ENCODE results near the gene DLG5.

Gene DLG5

GRCh38 chr10:77926566-77927401, at the start of gene DLG5:
DLG5 (minus strand) TSS chr10:77926755; CDS start chr10:77926520, 235 bp downstream.
- peaks cover 7% of the 10 kb centered on the region; the same call in 1 of the 2 replicates for H3K36me3 ChIP-seq (ENCODE audit: insufficient read depth, low read length)
- H3K9ac ChIP-seq (ENCODE audit: low read depth, low read length): peak within 1 kb of the TSS; percentile 93
- H3K9me3 ChIP-seq (ENCODE audit: control insufficient read depth, insufficient read depth, low read length): no peaks in the 10 kb centered on the region
- H3K4me1 ChIP-seq (ENCODE audit: insufficient read depth, low read length): peaks cover 24% of the 10 kb centered on the region

GRCh38 chr10:77975086-77975666, 48.6 kb upstream of the DLG5 start:
- Histone ChIP-seq H3K9me3 (ENCODE audit: control insufficient read depth, insufficient read depth, low read length) (no peaks in the 10 kb centered on the region), H3K9ac (ENCODE audit: low read depth, low read length) (no peak overlapping the region), H3K36me3 (ENCODE audit: insufficient read depth, low read length) (peaks cover 7% of the 10 kb centered on the region), H3K4me1 (ENCODE audit: insufficient read depth, low read length) (peaks cover 14% of the 10 kb centered on the region)

GRCh38 chr10:77974396-77975074, 48.0 kb upstream of the DLG5 start:
- no peak overlapping the region for H3K9ac ChIP-seq (ENCODE audit: low read depth, low read length)
- H3K9me3 ChIP-seq (ENCODE audit: control insufficient read depth, insufficient read depth, low read length): no peaks in the 10 kb centered on the region
- peaks cover 4% of the 10 kb centered on the region; the same call in 1 of the 2 replicates for H3K36me3 ChIP-seq (ENCODE audit: insufficient read depth, low read length)
- H3K4me1 ChIP-seq (ENCODE audit: insufficient read depth, low read length): peaks cover 14% of the 10 kb centered on the region

- Histone ChIP-seq H3K4me1 (ENCODE audit: insufficient read depth, low read length) (peaks cover 14% of the 10 kb centered on the region), H3K9me3 (ENCODE audit: control insufficient read depth, insufficient read depth, low read length) (no peaks in the 10 kb centered on the region), H3K9ac (ENCODE audit: low read depth, low read length) (no peak overlapping the region), H3K36me3 (ENCODE audit: insufficient read depth, low read length) (0 out of 2 replicates have a peak, but pooled peaks cover 4% of the 10 kb centered on the region)
Measured at GRCh38 chr10:77973276-77973675, 46.7 kb upstream of the DLG5 start.

GRCh38 chr10:77972148-77972547, 45.6 kb upstream of the DLG5 start:
- peaks cover 2% of the 10 kb centered on the region; the same call in 1 of the 2 replicates for H3K9me3 ChIP-seq (ENCODE audit: control insufficient read depth, insufficient read depth, low read length)
- H3K9ac ChIP-seq (ENCODE audit: low read depth, low read length): no peak overlapping the region
- H3K36me3 ChIP-seq (ENCODE audit: insufficient read depth, low read length): 0 out of 2 replicates have a peak, but pooled peaks cover 4% of the 10 kb centered on the region
- peaks cover 14% of the 10 kb centered on the region for H3K4me1 ChIP-seq (ENCODE audit: insufficient read depth, low read length)

- Histone ChIP-seq H3K9ac (ENCODE audit: low read depth, low read length) (no peak overlapping the region), H3K9me3 (ENCODE audit: control insufficient read depth, insufficient read depth, low read length) (peaks cover 2% of the 10 kb centered on the region; the same call in 1 of the 2 replicates), H3K36me3 (ENCODE audit: insufficient read depth, low read length) (0 out of 2 replicates have a peak, but pooled peaks cover 2% of the 10 kb centered on the region), H3K4me1 (ENCODE audit: insufficient read depth, low read length) (peaks cover 14% of the 10 kb centered on the region)
Measured at GRCh38 chr10:77971804-77972144, 45.2 kb upstream of the DLG5 start.

- Histone ChIP-seq H3K9me3 (ENCODE audit: control insufficient read depth, insufficient read depth, low read length) (peaks cover 2% of the 10 kb centered on the region; the same call in 1 of the 2 replicates), H3K4me1 (ENCODE audit: insufficient read depth, low read length) (peaks cover 14% of the 10 kb centered on the region), H3K9ac (ENCODE audit: low read depth, low read length) (no peak overlapping the region), H3K36me3 (ENCODE audit: insufficient read depth, low read length) (no peaks in the 10 kb centered on the region)
Measured at GRCh38 chr10:77970869-77971803, 44.6 kb upstream of the DLG5 start.

- H3K36me3 ChIP-seq (ENCODE audit: insufficient read depth, low read length): no peaks in the 10 kb centered on the region
- peaks cover 11% of the 10 kb centered on the region for H3K4me1 ChIP-seq (ENCODE audit: insufficient read depth, low read length)
- no peak overlapping the region for H3K9ac ChIP-seq (ENCODE audit: low read depth, low read length)
- H3K9me3 ChIP-seq (ENCODE audit: control insufficient read depth, insufficient read depth, low read length): peaks cover 4% of the 10 kb centered on the region; the same call in 1 of the 2 replicates
Measured at GRCh38 chr10:77969114-77969513, 42.6 kb upstream of the DLG5 start.

- Histone ChIP-seq H3K36me3 (ENCODE audit: insufficient read depth, low read length) (no peaks in the 10 kb centered on the region), H3K9ac (ENCODE audit: low read depth, low read length) (no peak overlapping the region), H3K4me1 (ENCODE audit: insufficient read depth, low read length) (peaks cover 11% of the 10 kb centered on the region), H3K9me3 (ENCODE audit: control insufficient read depth, insufficient read depth, low read length) (peaks cover 8% of the 10 kb centered on the region)
Measured at GRCh38 chr10:77967611-77968022, 41.1 kb upstream of the DLG5 start.

GRCh38 chr10:77965294-77965693, 38.7 kb upstream of the DLG5 start:
- H3K4me1 ChIP-seq (ENCODE audit: insufficient read depth, low read length): no peaks in the 10 kb centered on the region; the same call in 1 of the 2 replicates
- peaks cover 8% of the 10 kb centered on the region for H3K9me3 ChIP-seq (ENCODE audit: control insufficient read depth, insufficient read depth, low read length)
- H3K36me3 ChIP-seq (ENCODE audit: insufficient read depth, low read length): no peaks in the 10 kb centered on the region
- H3K9ac ChIP-seq (ENCODE audit: low read depth, low read length): no peak overlapping the region

GRCh38 chr10:77964811-77965210, 38.3 kb upstream of the DLG5 start:
- Histone ChIP-seq H3K9ac (ENCODE audit: low read depth, low read length) (no peak overlapping the region), H3K4me1 (ENCODE audit: insufficient read depth, low read length) (no peaks in the 10 kb centered on the region; the same call in 1 of the 2 replicates), H3K36me3 (ENCODE audit: insufficient read depth, low read length) (no peaks in the 10 kb centered on the region), H3K9me3 (ENCODE audit: control insufficient read depth, insufficient read depth, low read length) (peaks cover 8% of the 10 kb centered on the region)

GRCh38 chr10:77963901-77964300, 37.3 kb upstream of the DLG5 start:
- Histone ChIP-seq H3K36me3 (ENCODE audit: insufficient read depth, low read length) (no peaks in the 10 kb centered on the region), H3K9me3 (ENCODE audit: control insufficient read depth, insufficient read depth, low read length) (peaks cover 8% of the 10 kb centered on the region), H3K9ac (ENCODE audit: low read depth, low read length) (no peak overlapping the region), H3K4me1 (ENCODE audit: insufficient read depth, low read length) (no peaks in the 10 kb centered on the region; the same call in 1 of the 2 replicates)

- Histone ChIP-seq H3K9ac (ENCODE audit: low read depth, low read length) (no peak overlapping the region), H3K4me1 (ENCODE audit: insufficient read depth, low read length) (no peaks in the 10 kb centered on the region; the same call in 1 of the 2 replicates)
Measured at GRCh38 chr10:77962350-77963146, 36.0 kb upstream of the DLG5 start.

More at GRCh38 chr10:77962350-77963146, 36.0 kb upstream of the DLG5 start:
- H3K36me3 ChIP-seq (ENCODE audit: insufficient read depth, low read length): no peaks in the 10 kb centered on the region
- peaks cover 7% of the 10 kb centered on the region; the same call in 1 of the 2 replicates for H3K9me3 ChIP-seq (ENCODE audit: control insufficient read depth, insufficient read depth, low read length)

Measured in ES-I3 (cell line).